Upper lobe of left lung (tissue), 4 donors: ENCODE measurements around the gene GLIPR1.

Source experiments
- POLR2A ChIP-seq, 4 donors: fragments of 450-650 bp; IDR thresholded peaks; one replicate each; pipeline ENCODE4 v1.5.1; 2016 to 2017; ENCODE audit warnings: antibody characterized with exemption in 4 of 4, mild to moderate bottlenecking in 2 of 4
- TF ChIP-seq, protein P1 (sequence below), 6 experiments: fragments of 450-650 bp in 4 of 6; fragments of 200-600 bp in 2 of 6; sonication (generic) in 2 of 6; IDR thresholded peaks; one replicate each; pipeline ENCODE4 v1.5.1; 2016 to 2019; ENCODE audit warnings: antibody characterized with exemption in 6 of 6

DNA sequence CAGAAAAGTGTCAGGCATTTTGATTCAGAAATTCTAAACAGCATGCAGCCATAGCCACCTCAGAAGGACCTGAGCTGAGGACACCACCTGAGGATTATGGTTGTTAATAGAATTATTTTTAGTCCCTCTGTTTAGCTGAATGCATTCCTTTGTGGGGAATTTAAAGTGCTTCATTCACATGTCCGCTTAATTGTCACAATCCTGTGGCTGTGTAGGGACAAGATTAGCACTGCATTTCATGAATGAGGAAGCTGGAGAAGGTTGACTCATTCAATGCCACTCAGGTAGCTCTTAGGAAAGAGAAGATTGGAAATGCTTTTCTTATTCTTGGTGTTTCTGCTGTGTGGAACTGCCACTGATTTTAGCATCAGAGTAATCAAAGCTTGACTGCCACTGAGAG, 72.8 kb downstream of the GLIPR1 start:
- TF ChIP-seq, protein P1, sequence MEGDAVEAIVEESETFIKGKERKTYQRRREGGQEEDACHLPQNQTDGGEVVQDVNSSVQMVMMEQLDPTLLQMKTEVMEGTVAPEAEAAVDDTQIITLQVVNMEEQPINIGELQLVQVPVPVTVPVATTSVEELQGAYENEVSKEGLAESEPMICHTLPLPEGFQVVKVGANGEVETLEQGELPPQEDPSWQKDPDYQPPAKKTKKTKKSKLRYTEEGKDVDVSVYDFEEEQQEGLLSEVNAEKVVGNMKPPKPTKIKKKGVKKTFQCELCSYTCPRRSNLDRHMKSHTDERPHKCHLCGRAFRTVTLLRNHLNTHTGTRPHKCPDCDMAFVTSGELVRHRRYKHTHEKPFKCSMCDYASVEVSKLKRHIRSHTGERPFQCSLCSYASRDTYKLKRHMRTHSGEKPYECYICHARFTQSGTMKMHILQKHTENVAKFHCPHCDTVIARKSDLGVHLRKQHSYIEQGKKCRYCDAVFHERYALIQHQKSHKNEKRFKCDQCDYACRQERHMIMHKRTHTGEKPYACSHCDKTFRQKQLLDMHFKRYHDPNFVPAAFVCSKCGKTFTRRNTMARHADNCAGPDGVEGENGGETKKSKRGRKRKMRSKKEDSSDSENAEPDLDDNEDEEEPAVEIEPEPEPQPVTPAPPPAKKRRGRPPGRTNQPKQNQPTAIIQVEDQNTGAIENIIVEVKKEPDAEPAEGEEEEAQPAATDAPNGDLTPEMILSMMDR (IDR thresholded peaks at IDR 0.05), result no peak
- TF ChIP-seq POLR2A (IDR thresholded peaks at IDR 0.05), result no peak
